Transverse colon (tissue), 4 donors: ENCODE measurements around the gene TMEM88. TPM values are rescaled to one million over a fixed set of nuclear protein-coding genes. Genes with fewer than 3 reads are reported as not detected.

ENCODE experiments used
- DNase-seq: peaks from one replicate; pipeline ENCODE4 v3.0.0-alpha.2; 2019
- H3K27ac ChIP-seq, 4 donors: fragments of 200-600 bp; sonication (generic); 2 replicates each; pipeline ENCODE4 v1.5.1; 2016 to 2018; ENCODE audit warnings: inconsistent platforms in 4 of 4
- H3K27me3 ChIP-seq: fragments of 200-600 bp; sonication (generic); 2 replicates; pipeline ENCODE4 v1.5.1; 2017; ENCODE audit warnings: inconsistent platforms
- H3K36me3 ChIP-seq, 4 donors: fragments of 200-600 bp; sonication (generic); 2 replicates each; pipeline ENCODE4 v1.5.1; 2017 to 2019; ENCODE audit warnings: inconsistent platforms in 4 of 4
- H3K4me1 ChIP-seq, 4 donors: fragments of 200-600 bp; sonication (generic); 2 replicates each; pipeline ENCODE4 v1.5.1; 2017 to 2020; ENCODE audit warnings: inconsistent platforms in 4 of 4
- H3K4me3 ChIP-seq, 4 donors: fragments of 200-600 bp; sonication (generic); 1 replicate in 1 of 4; 2 replicates in 3 of 4; pipeline versions ENCODE4 v1.5.1 to v1.6.1; 2017 to 2019; ENCODE audit warnings: inconsistent platforms in 4 of 4
- H3K9me3 ChIP-seq, 2 donors: fragments of 200-600 bp; sonication (generic); 2 replicates each; pipeline ENCODE4 v1.5.1; 2017 to 2019; ENCODE audit warnings: inconsistent platforms in 2 of 2
- EP300 ChIP-seq: sonication (generic); formaldehyde crosslinking; IDR thresholded peaks from one replicate; pipeline ENCODE4 v1.6.1; 2017; ENCODE audit warnings: antibody characterized with exemption, low read depth
- POLR2A ChIP-seq: fragments of 450-650 bp; IDR thresholded peaks from one replicate; pipeline ENCODE4 v1.6.1; 2016; ENCODE audit warnings: antibody characterized with exemption, mild to moderate bottlenecking, moderate library complexity
- POLR2AphosphoS5 ChIP-seq, 3 donors: sonication (generic); formaldehyde crosslinking; IDR thresholded peaks; one replicate each; pipeline ENCODE4 v1.6.1; 2016; ENCODE audit warnings: antibody characterized with exemption in 3 of 3
- WGBS, 2 donors: methylation state at CpG; one replicate each; pipeline ENCODE4 v1.1.5; 2018; ENCODE audit warnings: low coverage in 1 of 2; 5-methylcytosine and 5-hydroxymethylcytosine counted together
- in situ Hi-C, 4 donors: fragments of 200-750 bp; cut with MboI; loops; one replicate each; pipeline versions ENCODE4 v1.15.0 to v1.15.1; 2017; ENCODE audit warnings: low sequenced_read_pairs in 3 of 4, low pct_ligation_motif_present in 1 of 4, low pct_unique_long_range_greater_than_20kb in 1 of 4
- intact Hi-C: fragments of 100-400 bp; cut with DNase I; formaldehyde crosslinking; loops from one replicate; pipeline ENCODE4 v1.15.1; 2023; ENCODE audit warnings: low total_unique reads
- total RNA-seq, 4 donors: library from RNA; depleted of rRNA; stranded (reverse); fragments of >200 nt; gene quantifications; one replicate each; pipeline ENCODE4 v1.1.0, GENCODE V29; 2016
- TF ChIP-seq, protein P1 (sequence below), 5 experiments: fragments of 200-600 bp in 3 of 5; fragments of 450-650 bp in 2 of 5; sonication (generic) in 3 of 5; IDR thresholded peaks; 1 replicate in 2 of 5; 2 replicates in 3 of 5; pipeline ENCODE4 v1.5.1; 2016 to 2017; ENCODE audit warnings: antibody characterized with exemption in 5 of 5, inconsistent platforms in 3 of 5, mild to moderate bottlenecking in 2 of 5, moderate library complexity in 1 of 5

TMEM88 gene
- total RNA-seq, 4 donors from 2014 or later, result 2.4 to 13.1 (median 6.8) TPM

GRCh38 chr17:7841915-7842379, 12.9 kb upstream of the TMEM88 start:
- H3K36me3 ChIP-seq, result peaks cover 0 to 15% (median 6%) of the 10 kb centered on the region in 4 donors
- no peaks in the 10 kb centered on the region for H3K9me3 ChIP-seq
- H3K27ac ChIP-seq, result peak overlapping the region; percentile 97 to 99 (median 99)
- peak; percentile 92 for DNase-seq
- intact Hi-C loops (loop anchor here (2.0 to 5.0 kb wide), 2 partner anchors 15 to 600 kb away; partner anchors contain the start of genes GABARAP and NAA38), in situ Hi-C loops (no loop called here)
- no peaks in the 10 kb centered on the region for H3K27me3 ChIP-seq
- WGBS, 2 donors, result 0% methylated on average over 46 of the region's 46 CpGs; no CpG with 5 or more reads in 1 of the 2 donors
- peaks cover 41 to 76% (median 51%) of the 10 kb centered on the region in 4 donors for H3K4me1 ChIP-seq
- TF ChIP-seq EP300 (no peak), POLR2AphosphoS5 (IDR thresholded peaks at IDR 0.05) (peak in 2 of 3 donors; percentile 18 to 20), POLR2A (no peak)
- TF ChIP-seq, protein P1, sequence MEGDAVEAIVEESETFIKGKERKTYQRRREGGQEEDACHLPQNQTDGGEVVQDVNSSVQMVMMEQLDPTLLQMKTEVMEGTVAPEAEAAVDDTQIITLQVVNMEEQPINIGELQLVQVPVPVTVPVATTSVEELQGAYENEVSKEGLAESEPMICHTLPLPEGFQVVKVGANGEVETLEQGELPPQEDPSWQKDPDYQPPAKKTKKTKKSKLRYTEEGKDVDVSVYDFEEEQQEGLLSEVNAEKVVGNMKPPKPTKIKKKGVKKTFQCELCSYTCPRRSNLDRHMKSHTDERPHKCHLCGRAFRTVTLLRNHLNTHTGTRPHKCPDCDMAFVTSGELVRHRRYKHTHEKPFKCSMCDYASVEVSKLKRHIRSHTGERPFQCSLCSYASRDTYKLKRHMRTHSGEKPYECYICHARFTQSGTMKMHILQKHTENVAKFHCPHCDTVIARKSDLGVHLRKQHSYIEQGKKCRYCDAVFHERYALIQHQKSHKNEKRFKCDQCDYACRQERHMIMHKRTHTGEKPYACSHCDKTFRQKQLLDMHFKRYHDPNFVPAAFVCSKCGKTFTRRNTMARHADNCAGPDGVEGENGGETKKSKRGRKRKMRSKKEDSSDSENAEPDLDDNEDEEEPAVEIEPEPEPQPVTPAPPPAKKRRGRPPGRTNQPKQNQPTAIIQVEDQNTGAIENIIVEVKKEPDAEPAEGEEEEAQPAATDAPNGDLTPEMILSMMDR (IDR thresholded peaks at IDR 0.05), result peak in 1 of 5 experiments; percentile 1
- peak overlapping the region; percentile 45 to 78 (median 59) for H3K4me3 ChIP-seq

GRCh38 chr17:7842380-7843256, 12.2 kb upstream of the TMEM88 start:
- DNase-seq, result peak; percentile 82
- in situ Hi-C loops, result no loop called here
- TF ChIP-seq POLR2A (peak; percentile 61), EP300 (peak; percentile 65), POLR2AphosphoS5 (IDR thresholded peaks at IDR 0.05) (peak; percentile 56 to 71 (median 58))
- TF ChIP-seq, protein P1 (IDR thresholded peaks at IDR 0.05), result no peak

DNA sequence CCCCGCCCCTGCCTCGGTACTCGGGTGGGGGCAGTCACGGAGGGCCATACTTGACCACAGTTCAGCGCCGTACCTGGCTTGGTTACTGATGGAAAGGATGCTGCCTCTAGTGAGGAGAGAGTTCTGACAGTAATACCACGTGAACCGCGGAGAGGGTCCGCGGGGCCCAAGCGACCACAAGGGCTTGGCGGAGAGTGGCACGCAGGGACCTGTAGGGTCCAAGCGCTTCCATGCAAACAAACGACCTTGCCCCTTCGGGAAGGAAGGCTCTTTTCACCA, 11.7 kb upstream of the TMEM88 start:
- Histone ChIP-seq H3K36me3 (peaks cover 0 to 26% (median 6%) of the 10 kb centered on the region in 4 donors), H3K27me3 (no peaks in the 10 kb centered on the region), H3K4me1 (peaks cover 32 to 64% (median 41%) of the 10 kb centered on the region in 4 donors), H3K9me3 (no peaks in the 10 kb centered on the region), H3K4me3 (peak overlapping the region; percentile 45 to 78 (median 59)), H3K27ac (peak overlapping the region; percentile 97 to 99 (median 99))
- in situ Hi-C loops (no loop called here), intact Hi-C loops (loop anchor here (2.0 to 5.0 kb wide), 2 partner anchors 14 to 601 kb away; partner anchors contain the start of genes GABARAP and NAA38)
- 1% methylated on average over 17 of the region's 17 CpGs; no CpG with 5 or more reads in 1 of the 2 donors for WGBS, 2 donors
- no peak for DNase-seq
- TF ChIP-seq POLR2A (no peak), POLR2AphosphoS5 (IDR thresholded peaks at IDR 0.05) (no peak), EP300 (no peak)
- TF ChIP-seq, protein P1 (IDR thresholded peaks at IDR 0.05), result no peak

More at GRCh38 chr17:7842380-7843256, 12.2 kb upstream of the TMEM88 start:
- Histone ChIP-seq H3K9me3 (no peaks in the 10 kb centered on the region), H3K4me1 (peaks cover 35 to 69% (median 44%) of the 10 kb centered on the region in 4 donors), H3K4me3 (peak overlapping the region; percentile 45 to 78 (median 59)), H3K27me3 (no peaks in the 10 kb centered on the region), H3K36me3 (peaks cover 0 to 22% (median 6%) of the 10 kb centered on the region in 4 donors), H3K27ac (peak overlapping the region; percentile 97 to 99 (median 99))
- intact Hi-C loops, result loop anchor here (2.0 to 5.0 kb wide), 2 partner anchors 14 to 600 kb away; partner anchors contain the start of genes GABARAP and NAA38
- 0 to 1% methylated on average over 24 to 47 of the region's 47 CpGs for WGBS, 2 donors
